ENCODE data around the gene PCA3.

The PCA3 gene

GRCh38 chr9:76772686-76773445 lies 8.6 kb downstream of the PCA3 start:
- TF ChIP-seq, protein P1, sequence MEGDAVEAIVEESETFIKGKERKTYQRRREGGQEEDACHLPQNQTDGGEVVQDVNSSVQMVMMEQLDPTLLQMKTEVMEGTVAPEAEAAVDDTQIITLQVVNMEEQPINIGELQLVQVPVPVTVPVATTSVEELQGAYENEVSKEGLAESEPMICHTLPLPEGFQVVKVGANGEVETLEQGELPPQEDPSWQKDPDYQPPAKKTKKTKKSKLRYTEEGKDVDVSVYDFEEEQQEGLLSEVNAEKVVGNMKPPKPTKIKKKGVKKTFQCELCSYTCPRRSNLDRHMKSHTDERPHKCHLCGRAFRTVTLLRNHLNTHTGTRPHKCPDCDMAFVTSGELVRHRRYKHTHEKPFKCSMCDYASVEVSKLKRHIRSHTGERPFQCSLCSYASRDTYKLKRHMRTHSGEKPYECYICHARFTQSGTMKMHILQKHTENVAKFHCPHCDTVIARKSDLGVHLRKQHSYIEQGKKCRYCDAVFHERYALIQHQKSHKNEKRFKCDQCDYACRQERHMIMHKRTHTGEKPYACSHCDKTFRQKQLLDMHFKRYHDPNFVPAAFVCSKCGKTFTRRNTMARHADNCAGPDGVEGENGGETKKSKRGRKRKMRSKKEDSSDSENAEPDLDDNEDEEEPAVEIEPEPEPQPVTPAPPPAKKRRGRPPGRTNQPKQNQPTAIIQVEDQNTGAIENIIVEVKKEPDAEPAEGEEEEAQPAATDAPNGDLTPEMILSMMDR (IDR thresholded peaks at IDR 0.05; ENCODE audit: insufficient read depth, low read depth, low read length, missing control alignments): no peak
- H3K4me3 ChIP-seq (ENCODE audit: low read depth, low read length): no peak overlapping the region
- no peak for DNase-seq (ENCODE audit: low read depth)

- H3K4me3 ChIP-seq (ENCODE audit: low read depth, low read length): no peak overlapping the region
- TF ChIP-seq, protein P1 (IDR thresholded peaks at IDR 0.05; ENCODE audit: insufficient read depth, low read depth, low read length, missing control alignments): no peak
- no peak for DNase-seq (ENCODE audit: low read depth)
Measured at GRCh38 chr9:76784881-76785280, 20.6 kb downstream of the PCA3 start.

DNA sequence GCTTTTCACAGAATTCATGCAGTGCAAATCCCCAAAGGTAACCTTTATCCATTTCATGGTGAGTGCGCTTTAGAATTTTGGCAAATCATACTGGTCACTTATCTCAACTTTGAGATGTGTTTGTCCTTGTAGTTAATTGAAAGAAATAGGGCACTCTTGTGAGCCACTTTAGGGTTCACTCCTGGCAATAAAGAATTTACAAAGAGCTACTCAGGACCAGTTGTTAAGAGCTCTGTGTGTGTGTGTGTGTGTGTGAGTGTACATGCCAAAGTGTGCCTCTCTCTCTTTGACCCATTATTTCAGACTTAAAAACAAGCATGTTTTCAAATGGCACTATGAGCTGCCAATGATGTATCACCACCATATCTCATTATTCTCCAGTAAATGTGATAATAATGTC lies 21.3 kb downstream of the PCA3 start:
- TF ChIP-seq, protein P1 (IDR thresholded peaks at IDR 0.05; ENCODE audit: insufficient read depth, low read depth, low read length, missing control alignments): no peak
- DNase-seq (ENCODE audit: low read depth): no peak
- H3K4me3 ChIP-seq (ENCODE audit: low read depth, low read length): no peak overlapping the region

GRCh38 chr9:76787677-76788076 lies 23.4 kb downstream of the PCA3 start:
- no peak overlapping the region for H3K4me3 ChIP-seq (ENCODE audit: low read depth, low read length)
- TF ChIP-seq, protein P1 (IDR thresholded peaks at IDR 0.05; ENCODE audit: insufficient read depth, low read depth, low read length, missing control alignments): no peak
- no peak for DNase-seq (ENCODE audit: low read depth)

DNA sequence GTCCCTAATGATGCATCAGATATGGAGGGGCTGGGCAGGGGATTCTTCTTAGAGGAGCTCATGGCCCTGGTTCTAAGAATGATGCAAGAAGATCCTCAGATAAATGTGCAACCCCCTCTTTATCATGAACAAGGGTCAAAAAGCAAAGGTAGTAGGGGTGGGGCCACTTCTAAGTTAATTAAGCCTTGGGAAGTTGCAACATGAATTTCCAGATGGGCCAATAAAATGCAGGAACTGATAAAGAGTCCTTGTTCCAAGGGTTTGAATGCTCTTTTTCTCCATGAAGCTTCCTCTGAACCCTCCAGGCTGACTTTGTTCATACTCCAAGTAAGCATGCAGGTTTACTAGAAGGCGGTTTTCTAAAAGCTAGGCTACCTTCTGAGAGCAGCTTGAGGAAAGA lies 25.6 kb downstream of the PCA3 start:
- H3K4me3 ChIP-seq (ENCODE audit: low read depth, low read length): no peak overlapping the region
- DNase-seq (ENCODE audit: low read depth): no peak
- TF ChIP-seq, protein P1 (IDR thresholded peaks at IDR 0.05; ENCODE audit: insufficient read depth, low read depth, low read length, missing control alignments): no peak

DNA sequence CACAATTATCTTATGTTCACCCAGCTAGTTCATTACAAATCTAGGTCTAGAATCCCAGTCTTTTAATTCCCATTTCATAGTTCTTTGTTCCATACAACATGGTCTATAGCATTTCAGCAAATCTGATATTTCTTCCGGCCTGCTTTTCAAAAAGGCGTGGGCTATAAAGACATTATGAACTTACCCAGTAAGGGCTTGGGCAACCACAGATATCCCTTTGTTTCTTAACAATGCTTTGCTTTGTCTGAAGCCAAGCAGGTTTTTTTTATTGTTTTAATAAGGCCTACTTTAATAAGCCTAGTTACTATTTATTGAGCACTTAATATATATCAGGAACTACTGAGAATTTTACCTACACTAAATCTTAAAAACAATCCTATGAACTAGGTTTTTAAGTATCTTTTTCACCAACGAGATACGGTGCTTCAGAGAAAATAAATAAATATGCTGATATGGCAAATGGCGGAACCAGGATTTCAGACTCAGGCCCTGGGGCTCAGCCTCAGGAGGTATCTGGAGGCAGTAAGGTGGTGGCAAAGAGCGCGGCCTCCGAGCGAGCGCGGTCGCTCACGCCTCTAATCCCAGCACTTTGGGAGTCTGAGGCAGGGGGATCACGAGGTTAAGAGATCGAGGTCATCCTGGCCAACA lies 29.7 kb downstream of the PCA3 start:
- TF ChIP-seq, protein P1 (IDR thresholded peaks at IDR 0.05; ENCODE audit: insufficient read depth, low read depth, low read length, missing control alignments): no peak
- H3K4me3 ChIP-seq (ENCODE audit: low read depth, low read length): no peak overlapping the region
- DNase-seq (ENCODE audit: low read depth): no peak
